Measurements from ENCODE around the gene GJA10.
A peak's percentile ranks its signal among the peaks of the same experiment; 100 is the strongest.
"Not testable (repeated sequence)": the region's sequence is repeated elsewhere in the genome, so short reads cannot be mapped to it uniquely, and the experiment has no call there.

GJA10 gene

DNA sequence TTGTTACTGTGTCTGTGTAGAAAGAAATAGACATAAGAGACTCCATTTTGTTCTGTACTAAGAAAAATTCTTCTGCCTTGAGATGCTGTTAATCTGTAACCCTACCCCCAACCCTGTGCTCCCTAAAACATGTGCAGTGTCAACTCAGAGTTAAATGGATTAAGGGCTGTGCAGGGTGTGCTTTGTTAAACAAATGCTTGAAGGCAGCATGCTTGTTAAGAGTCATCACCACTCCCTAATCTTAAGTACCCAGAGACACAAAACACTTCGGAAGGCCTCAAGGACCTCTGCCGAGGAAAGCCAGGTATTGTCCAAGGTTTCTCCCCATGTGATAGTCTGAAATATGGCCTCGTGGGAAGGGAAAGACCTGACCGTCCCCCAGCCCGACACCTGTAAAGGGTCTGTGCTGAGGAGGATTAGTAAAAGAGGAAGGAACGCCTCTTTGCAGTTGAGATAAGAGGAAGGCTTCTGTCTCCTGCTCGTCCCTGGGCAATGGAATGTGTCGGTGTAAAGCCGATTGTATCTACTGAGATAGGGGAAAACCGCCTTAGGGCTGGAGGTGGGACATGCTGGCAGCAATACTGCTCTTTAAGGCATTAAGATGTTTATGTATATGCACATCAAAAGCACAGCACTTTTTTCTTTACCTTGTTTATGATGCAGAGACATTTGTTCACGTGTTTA, 3.3 kb upstream of the GJA10 start:
- not testable (repeated sequence) for H3K9me3 Mint-ChIP-seq; H3K27ac Mint-ChIP-seq; H3K36me3 Mint-ChIP-seq (ENCODE audit: low read depth); H3K4me3 Mint-ChIP-seq; DNase-seq
- Mint-ChIP-seq H3K27me3 (peaks cover 47% of the 10 kb centered on the region), H3K4me1 (ENCODE audit: low read depth) (peaks cover 11% of the 10 kb centered on the region)

GRCh38 chr6:89892577-89892976, 1.7 kb upstream of the GJA10 start:
- H3K27me3 Mint-ChIP-seq, result peaks cover 49% of the 10 kb centered on the region
- not testable (repeated sequence) for H3K9me3 Mint-ChIP-seq; DNase-seq; H3K36me3 Mint-ChIP-seq (ENCODE audit: low read depth); H3K4me3 Mint-ChIP-seq; H3K27ac Mint-ChIP-seq
- H3K4me1 Mint-ChIP-seq (ENCODE audit: low read depth), result peaks cover 11% of the 10 kb centered on the region

DNA sequence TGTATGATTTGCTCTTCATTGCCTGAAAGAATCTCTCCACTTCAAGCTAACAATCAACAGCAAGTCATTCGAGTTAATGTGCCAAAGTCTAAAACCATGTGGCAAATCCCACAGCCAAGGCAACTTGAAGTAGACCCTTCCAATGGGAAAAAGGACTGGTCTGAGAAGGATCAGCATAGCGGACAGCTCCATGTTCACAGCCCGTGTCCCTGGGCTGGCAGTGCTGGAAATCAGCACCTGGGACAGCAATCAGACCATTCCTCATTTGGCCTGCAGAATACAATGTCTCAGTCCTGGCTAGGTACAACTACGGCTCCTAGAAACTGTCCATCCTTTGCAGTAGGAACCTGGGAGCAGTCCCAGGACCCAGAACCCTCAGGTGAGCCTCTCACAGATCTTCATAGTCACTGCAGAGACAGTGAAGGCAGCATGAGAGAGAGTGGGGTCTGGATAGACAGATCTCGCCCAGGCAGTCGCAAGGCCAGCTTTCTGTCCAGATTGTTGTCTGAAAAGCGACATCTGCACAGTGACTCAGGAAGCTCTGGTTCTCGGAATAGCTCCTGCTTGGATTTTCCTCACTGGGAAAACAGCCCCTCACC, 1.1 kb downstream of the GJA10 start:
- H3K4me1 Mint-ChIP-seq (ENCODE audit: low read depth), result peaks cover 3% of the 10 kb centered on the region
- no peak for DNase-seq
- H3K27me3 Mint-ChIP-seq, result peaks cover 44% of the 10 kb centered on the region
- no peak overlapping the region for H3K4me3 Mint-ChIP-seq
- no peak overlapping the region for H3K27ac Mint-ChIP-seq
- no peaks in the 10 kb centered on the region for H3K9me3 Mint-ChIP-seq
- no peaks in the 10 kb centered on the region for H3K36me3 Mint-ChIP-seq (ENCODE audit: low read depth)

GRCh38 chr6:89910001-89910901, 16.0 kb downstream of the GJA10 start:
- H3K27ac Mint-ChIP-seq; H3K27me3 Mint-ChIP-seq; H3K4me3 Mint-ChIP-seq; H3K36me3 Mint-ChIP-seq (ENCODE audit: low read depth); H3K9me3 Mint-ChIP-seq; DNase-seq; H3K4me1 Mint-ChIP-seq (ENCODE audit: low read depth): not testable (repeated sequence)

DNA sequence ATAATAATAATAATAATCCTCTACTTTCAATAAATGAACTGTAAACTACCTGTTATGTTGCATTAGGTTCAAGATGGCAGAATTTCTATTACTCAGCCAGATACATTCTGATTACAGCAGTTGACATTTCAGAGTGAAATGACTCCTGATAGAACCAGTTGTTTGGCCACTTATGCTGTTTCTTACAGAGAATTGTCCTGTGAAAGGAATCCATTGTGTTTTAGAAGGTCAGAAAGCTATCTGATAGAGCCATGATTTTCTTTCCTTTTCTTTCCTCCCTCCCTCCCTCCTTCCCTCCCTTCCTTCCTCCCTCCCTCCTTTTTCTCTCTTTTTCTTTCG, 16.6 kb downstream of the GJA10 start:
- Mint-ChIP-seq H3K27ac (no peak overlapping the region), H3K27me3 (no peaks in the 10 kb centered on the region), H3K4me1 (ENCODE audit: low read depth) (peaks cover 10% of the 10 kb centered on the region), H3K9me3 (peaks cover 4% of the 10 kb centered on the region), H3K36me3 (ENCODE audit: low read depth) (no peaks in the 10 kb centered on the region), H3K4me3 (no peak overlapping the region)
- DNase-seq, result no peak

DNA sequence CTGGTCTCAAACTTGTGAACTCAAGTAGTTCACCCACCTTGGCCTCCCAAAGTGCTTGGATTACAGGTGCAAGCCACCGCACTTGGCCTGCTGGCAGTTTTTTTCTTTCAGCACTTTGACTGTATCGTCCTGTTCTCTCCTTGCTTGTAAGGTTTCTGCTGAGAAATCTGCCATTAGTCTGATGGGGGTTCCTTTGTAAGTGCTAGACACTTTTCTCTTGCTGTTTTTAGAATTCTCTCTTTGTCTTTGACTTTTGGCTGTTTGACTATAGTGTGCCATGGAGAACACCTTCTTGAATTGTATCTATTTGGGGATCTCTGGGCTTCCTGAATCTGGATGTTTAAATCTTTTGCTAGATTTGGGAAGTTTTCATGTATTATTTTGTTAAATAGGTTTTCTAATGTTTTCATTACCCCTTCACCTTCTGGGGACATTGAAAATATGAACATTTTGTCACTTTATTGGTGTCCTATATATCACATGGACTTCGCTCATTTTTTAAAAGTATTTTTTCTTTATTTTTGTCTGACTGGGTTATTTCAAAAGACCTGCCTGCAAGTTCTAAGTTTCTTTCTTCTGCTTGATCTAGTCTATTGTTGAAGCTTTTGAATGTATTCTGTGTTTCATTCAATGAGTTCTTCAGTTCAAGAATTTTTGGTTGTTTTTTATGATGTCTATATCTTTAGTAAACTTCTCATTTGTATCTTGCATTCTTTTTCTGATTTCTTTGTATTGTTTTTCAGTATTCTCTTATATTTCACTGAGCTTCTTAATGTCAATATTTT, 22.1 kb downstream of the GJA10 start:
- DNase-seq, result no peak
- H3K27ac Mint-ChIP-seq, result no peak overlapping the region
- H3K4me3 Mint-ChIP-seq, result no peak overlapping the region
- peaks cover 16% of the 10 kb centered on the region for H3K9me3 Mint-ChIP-seq
- H3K36me3 Mint-ChIP-seq (ENCODE audit: low read depth), result no peaks in the 10 kb centered on the region
- peaks cover 3% of the 10 kb centered on the region for H3K27me3 Mint-ChIP-seq
- peaks cover 5% of the 10 kb centered on the region for H3K4me1 Mint-ChIP-seq (ENCODE audit: low read depth)

- no peak overlapping the region for H3K27ac Mint-ChIP-seq
- no peak overlapping the region for H3K4me3 Mint-ChIP-seq
- H3K36me3 Mint-ChIP-seq (ENCODE audit: low read depth), result no peaks in the 10 kb centered on the region
- peaks cover 16% of the 10 kb centered on the region for H3K9me3 Mint-ChIP-seq
- no peak for DNase-seq
- peaks cover 5% of the 10 kb centered on the region for H3K4me1 Mint-ChIP-seq (ENCODE audit: low read depth)
- H3K27me3 Mint-ChIP-seq, result peaks cover 3% of the 10 kb centered on the region
Measured at GRCh38 chr6:89917216-89917615, 22.9 kb downstream of the GJA10 start.

DNA sequence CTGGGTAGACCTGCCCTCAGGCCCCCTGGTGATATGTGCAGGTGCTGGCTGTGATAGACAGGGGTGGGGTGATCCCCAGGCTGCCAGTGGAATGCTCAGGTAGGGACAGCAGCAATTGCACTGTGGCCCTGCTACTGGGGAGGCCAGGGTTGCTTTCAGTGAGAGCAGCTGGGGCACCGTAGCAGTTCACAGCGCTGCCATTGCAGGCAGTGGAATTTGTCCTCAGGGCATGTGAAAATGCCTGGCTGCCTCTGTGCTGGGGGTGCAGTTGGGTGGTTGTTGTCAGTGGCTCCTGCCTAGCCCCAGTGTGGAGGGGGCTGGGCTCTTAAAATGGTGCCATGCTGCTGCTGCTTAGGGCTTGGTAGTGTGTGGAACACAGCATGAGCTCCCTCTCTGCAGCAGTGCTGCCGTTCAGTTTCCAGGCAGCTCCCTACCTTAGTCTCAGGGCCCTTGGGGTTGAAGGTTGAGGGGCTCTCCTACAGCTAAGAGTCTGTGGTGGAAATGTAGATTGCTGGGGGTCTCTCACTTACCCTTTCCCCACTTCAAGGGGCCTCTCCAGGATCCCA, 23.6 kb downstream of the GJA10 start:
- Mint-ChIP-seq H3K36me3 (ENCODE audit: low read depth) (no peaks in the 10 kb centered on the region), H3K9me3 (peaks cover 16% of the 10 kb centered on the region), H3K27me3 (peaks cover 5% of the 10 kb centered on the region), H3K4me1 (ENCODE audit: low read depth) (peaks cover 5% of the 10 kb centered on the region), H3K27ac (no peak overlapping the region), H3K4me3 (no peak overlapping the region)
- DNase-seq, result no peak

DNA sequence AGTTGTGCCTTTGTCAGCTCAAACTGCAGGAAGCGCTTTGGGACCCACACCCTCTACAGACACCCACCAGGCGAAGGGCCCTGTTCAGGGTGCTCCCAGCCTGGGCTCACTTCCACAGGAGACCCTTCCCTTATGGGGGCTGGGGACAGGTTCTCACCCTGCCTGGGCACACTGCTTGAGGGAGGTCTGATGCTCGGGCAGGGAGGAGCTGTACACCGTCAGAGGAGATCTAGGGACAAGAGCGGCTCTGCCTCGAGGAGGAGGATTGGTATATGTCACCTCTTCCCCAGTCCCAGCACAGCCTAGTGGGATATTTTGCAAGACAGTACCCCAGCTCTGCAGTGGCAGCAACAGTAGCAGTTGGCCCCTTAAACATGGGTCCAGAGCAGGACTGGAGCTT, 26.9 kb downstream of the GJA10 start:
- no peak overlapping the region for H3K4me3 Mint-ChIP-seq
- no peak for DNase-seq
- H3K36me3 Mint-ChIP-seq (ENCODE audit: low read depth), result no peaks in the 10 kb centered on the region
- no peak overlapping the region for H3K27ac Mint-ChIP-seq
- peaks cover 5% of the 10 kb centered on the region for H3K27me3 Mint-ChIP-seq
- peaks cover 11% of the 10 kb centered on the region for H3K4me1 Mint-ChIP-seq (ENCODE audit: low read depth)
- peaks cover 10% of the 10 kb centered on the region for H3K9me3 Mint-ChIP-seq

GRCh38 chr6:89921691-89922090, 27.4 kb downstream of the GJA10 start:
- Mint-ChIP-seq H3K27ac (no peak overlapping the region), H3K4me1 (ENCODE audit: low read depth) (peaks cover 14% of the 10 kb centered on the region), H3K4me3 (no peak overlapping the region), H3K36me3 (ENCODE audit: low read depth) (peaks cover 2% of the 10 kb centered on the region), H3K9me3 (peaks cover 6% of the 10 kb centered on the region), H3K27me3 (peaks cover 5% of the 10 kb centered on the region)
- no peak for DNase-seq

DNA sequence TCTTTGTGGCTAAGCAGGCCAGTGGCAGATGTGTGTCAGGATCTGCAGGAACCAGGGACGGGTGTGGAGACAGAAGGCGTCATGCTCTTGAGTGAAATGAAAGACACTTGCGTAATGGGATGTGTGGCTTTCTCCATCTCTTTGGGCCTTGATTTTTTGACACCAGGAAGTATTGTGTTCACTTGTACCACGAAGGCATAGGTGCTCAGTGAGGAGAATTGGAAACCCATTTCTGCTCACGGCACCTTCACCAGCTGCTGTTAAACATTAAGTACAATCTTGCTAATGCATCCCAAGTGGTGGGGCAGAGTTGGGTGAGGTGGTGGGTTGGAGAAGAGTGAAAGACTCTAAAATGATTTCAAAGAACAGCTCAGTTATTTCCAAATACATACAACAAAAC, 30.0 kb downstream of the GJA10 start:
- H3K9me3 Mint-ChIP-seq, result no peaks in the 10 kb centered on the region
- peaks cover 5% of the 10 kb centered on the region for H3K27me3 Mint-ChIP-seq
- peaks cover 39% of the 10 kb centered on the region for H3K4me1 Mint-ChIP-seq (ENCODE audit: low read depth)
- peaks cover 27% of the 10 kb centered on the region for H3K36me3 Mint-ChIP-seq (ENCODE audit: low read depth)
- no peak overlapping the region for H3K4me3 Mint-ChIP-seq
- no peak for DNase-seq
- H3K27ac Mint-ChIP-seq, result peak overlapping the region; percentile 20

GRCh38 chr6:89925826-89926225, 31.6 kb downstream of the GJA10 start:
- Mint-ChIP-seq H3K27ac (no peak overlapping the region), H3K4me3 (no peak overlapping the region)

DNA sequence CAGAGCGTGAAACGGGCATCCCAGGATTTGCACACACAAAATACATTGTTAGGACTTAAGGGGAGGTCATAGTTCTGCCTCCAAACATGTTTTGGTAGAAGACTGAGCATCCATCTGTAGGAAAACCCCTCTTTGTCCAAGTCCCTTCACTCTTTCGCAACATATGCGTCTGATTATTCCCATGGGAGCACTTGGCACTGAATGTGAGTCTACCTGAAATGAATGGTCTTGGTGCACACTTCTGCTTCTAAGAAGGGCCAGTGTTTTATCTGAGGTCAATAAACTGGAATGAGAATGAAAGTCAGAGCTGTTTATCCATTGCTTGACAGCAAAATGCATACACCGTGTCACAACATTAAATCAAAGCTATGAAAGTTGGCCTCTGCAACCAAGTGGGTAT, 33.0 kb downstream of the GJA10 start:
- DNase-seq, result no peak
- H3K27ac Mint-ChIP-seq, result peak overlapping the region; percentile 88
- peaks cover 66% of the 10 kb centered on the region for H3K4me1 Mint-ChIP-seq (ENCODE audit: low read depth)
- H3K9me3 Mint-ChIP-seq, result no peaks in the 10 kb centered on the region
- H3K36me3 Mint-ChIP-seq (ENCODE audit: low read depth), result peaks cover 56% of the 10 kb centered on the region
- H3K27me3 Mint-ChIP-seq, result peaks cover 2% of the 10 kb centered on the region
- H3K4me3 Mint-ChIP-seq, result no peak overlapping the region

More at GRCh38 chr6:89925826-89926225, 31.6 kb downstream of the GJA10 start:
- H3K4me1 Mint-ChIP-seq (ENCODE audit: low read depth), result peaks cover 54% of the 10 kb centered on the region
- DNase-seq, result no peak
- H3K27me3 Mint-ChIP-seq, result peaks cover 5% of the 10 kb centered on the region
- H3K9me3 Mint-ChIP-seq, result no peaks in the 10 kb centered on the region
- H3K36me3 Mint-ChIP-seq (ENCODE audit: low read depth), result peaks cover 42% of the 10 kb centered on the region

All from activated T-cell treated with anti-CD3 and anti-CD28 coated beads, Interleukin-2, amount 50 U/mL, for 24 hours (primary cell).